HG02938 (cell line): ENCODE data around the gene SMAP2.

ENCODE experiments used
- ATAC-seq: cut with Tn5 transposase; IDR thresholded peaks from one replicate; pipeline ENCODE4 v1.9.1; 2021; ENCODE audit warnings: mild to moderate bottlenecking, moderate library complexity; ENCODE audit not compliant: unreplicated experiment

Gene SMAP2

GRCh38 chr1:40416709-40417108 lies 43.2 kb downstream of the SMAP2 start:
- no peak for ATAC-seq

GRCh38 chr1:40421431-40422384 lies 48.2 kb downstream of the SMAP2 start:
- no peak for ATAC-seq

GRCh38 chr1:40422630-40423263 lies 49.2 kb downstream of the SMAP2 start:
- ATAC-seq = no peak

- ATAC-seq = no peak
These were observed 49.7 kb downstream of the SMAP2 start for GRCh38 chr1:40423264-40423642.

GRCh38 chr1:40423951-40424618 lies 50.6 kb downstream of the SMAP2 start:
- no peak for ATAC-seq

GRCh38 chr1:40425198-40425597 lies 51.7 kb downstream of the SMAP2 start:
- no peak for ATAC-seq

GRCh38 chr1:40431385-40431784 lies 57.9 kb downstream of the SMAP2 start:
- ATAC-seq = no peak

- no peak for ATAC-seq
These were observed 59.3 kb downstream of the SMAP2 start for GRCh38 chr1:40432644-40433390.

GRCh38 chr1:40435471-40435870 lies 61.9 kb downstream of the SMAP2 start:
- no peak for ATAC-seq

GRCh38 chr1:40435876-40436275 lies 62.3 kb downstream of the SMAP2 start:
- no peak for ATAC-seq

GRCh38 chr1:40438391-40439015 lies 65.0 kb downstream of the SMAP2 start:
- no peak for ATAC-seq

- no peak for ATAC-seq
These were observed 65.7 kb downstream of the SMAP2 start for GRCh38 chr1:40439247-40439646.

GRCh38 chr1:40449684-40450494 lies 76.4 kb downstream of the SMAP2 start, which contains the start of gene ZFP69B:
Gene ZFP69B, plus strand, starts transcription at chr1:40450476. Its CDS starts 486 bp downstream, at chr1:40450962.
- ATAC-seq = peak; percentile 63

- peak; percentile 60 for ATAC-seq
These were observed 77.1 kb downstream of the SMAP2 start for GRCh38 chr1:40450495-40451237.

- no peak for ATAC-seq
These were observed 77.7 kb downstream of the SMAP2 start for GRCh38 chr1:40451238-40451585.

- ATAC-seq = no peak
These were observed 81.3 kb downstream of the SMAP2 start for GRCh38 chr1:40454873-40455272.

GRCh38 chr1:40462956-40463590 lies 89.5 kb downstream of the SMAP2 start:
- ATAC-seq = no peak

- ATAC-seq = no peak
These were observed 95.8 kb downstream of the SMAP2 start for GRCh38 chr1:40469327-40469726.
